Uterus (tissue), 4 donors: ENCODE measurements around the gene RPRD2. TPM values are rescaled to one million over a fixed set of nuclear protein-coding genes. Genes with fewer than 3 reads are reported as not detected.

Source experiments
- DNase-seq, 2 donors: peaks; one replicate each; pipeline ENCODE4 v3.0.0-alpha.2; 2019 to 2020
- H3K27ac ChIP-seq, 2 donors: fragments of 200-600 bp; sonication (generic); 1 replicate in 1 of 2; 2 replicates in 1 of 2; pipeline ENCODE4 v1.5.1; 2016 to 2018
- H3K27me3 ChIP-seq, 2 donors: fragments of 200-600 bp; sonication (generic); one replicate each; pipeline ENCODE4 v1.5.1; 2018 to 2019; ENCODE audit warnings: control low read depth in 1 of 2
- H3K36me3 ChIP-seq, 2 donors: fragments of 200-600 bp; sonication (generic); one replicate each; pipeline ENCODE4 v1.5.1; 2019; ENCODE audit warnings: control low read depth in 1 of 2
- H3K4me1 ChIP-seq, 2 donors: fragments of 200-600 bp; sonication (generic); one replicate each; pipeline ENCODE4 v1.5.1; 2018 to 2019; ENCODE audit warnings: control low read depth in 1 of 2
- H3K4me3 ChIP-seq, 2 donors: fragments of 200-600 bp; sonication (generic); 1 replicate in 1 of 2; 2 replicates in 1 of 2; pipeline ENCODE4 v1.5.1; 2018 to 2019; ENCODE audit warnings: mild to moderate bottlenecking in 1 of 2
- H3K9me3 ChIP-seq, 2 donors: fragments of 200-600 bp; sonication (generic); one replicate each; pipeline ENCODE4 v1.5.1; 2019; ENCODE audit warnings: control low read depth in 1 of 2
- CTCF ChIP-seq, 4 experiments: fragments of 200-600 bp in 2 of 4; fragments of 450-650 bp in 2 of 4; sonication (generic) in 2 of 4; IDR thresholded peaks; one replicate each; pipeline ENCODE4 v1.5.1; 2016 to 2019; ENCODE audit warnings: antibody characterized with exemption in 4 of 4, mild to moderate bottlenecking in 2 of 4, moderate library complexity in 1 of 4
- POLR2A ChIP-seq, 2 donors: fragments of 450-650 bp; IDR thresholded peaks; one replicate each; pipeline ENCODE4 v1.6.1; 2016; ENCODE audit warnings: antibody characterized with exemption in 2 of 2, mild to moderate bottlenecking in 1 of 2, moderate library complexity in 1 of 2
- intact Hi-C: fragments of 100-400 bp; cut with DNase I; formaldehyde crosslinking; loops from one replicate; pipeline ENCODE4 v1.15.1; 2023; ENCODE audit warnings: low total_unique reads
- total RNA-seq, 4 donors: library from RNA; depleted of rRNA in 3 of 4; stranded (reverse); fragments of >200 nt in 3 of 4; gene quantifications; one replicate each; pipeline versions ENCODE4 v1.1.0 to v1.2.4, GENCODE V29; 2014 to 2023
- donor health status: DM: yes; HTN: yes; CAD: no.

Gene RPRD2
- total RNA-seq, 4 donors from 2014 or later = 17.1 to 77.1 (median 37.9) TPM

DNA sequence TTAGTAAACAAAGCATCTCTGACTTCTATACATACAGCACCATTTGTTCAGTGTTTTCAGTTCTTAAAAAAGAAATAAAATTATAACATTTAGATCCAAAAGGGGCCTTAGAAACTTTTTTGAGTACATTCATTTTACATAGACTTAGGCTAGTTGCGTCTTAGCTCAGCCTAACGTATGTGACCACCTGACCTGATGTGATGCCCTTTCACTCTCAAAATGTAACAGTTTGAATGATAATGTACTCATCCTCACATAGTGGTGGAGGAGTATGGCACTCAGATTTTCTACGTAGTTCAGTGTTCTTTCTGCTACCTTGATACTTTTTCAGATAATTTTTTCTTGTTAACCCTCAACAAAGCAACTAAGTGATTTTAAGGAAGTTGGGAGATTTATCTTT is 43.4 kb downstream of the RPRD2 start:
- DNase-seq = no peak
- H3K9me3 ChIP-seq = no peaks in the 10 kb centered on the region
- no peak overlapping the region for H3K27ac ChIP-seq
- TF ChIP-seq CTCF (IDR thresholded peaks at IDR 0.05) (no peak), POLR2A (IDR thresholded peaks at IDR 0.05) (no peak)
- no peaks in the 10 kb centered on the region for H3K36me3 ChIP-seq
- no peak overlapping the region for H3K4me3 ChIP-seq
- intact Hi-C loops = no loop called here
- H3K27me3 ChIP-seq = no peaks in the 10 kb centered on the region
- H3K4me1 ChIP-seq = no peaks in the 10 kb centered on the region

GRCh38 chr1:150408800-150409199 is 44.9 kb downstream of the RPRD2 start:
- Histone ChIP-seq H3K27ac (no peak overlapping the region), H3K9me3 (no peaks in the 10 kb centered on the region), H3K4me1 (no peaks in the 10 kb centered on the region), H3K36me3 (no peaks in the 10 kb centered on the region), H3K4me3 (no peak overlapping the region), H3K27me3 (no peaks in the 10 kb centered on the region)
- TF ChIP-seq POLR2A (IDR thresholded peaks at IDR 0.05) (no peak), CTCF (IDR thresholded peaks at IDR 0.05) (no peak)
- intact Hi-C loops = no loop called here
- DNase-seq = no peak

- no peaks in the 10 kb centered on the region for H3K36me3 ChIP-seq
- no peaks in the 10 kb centered on the region for H3K9me3 ChIP-seq
- no peak overlapping the region for H3K27ac ChIP-seq
- no peaks in the 10 kb centered on the region for H3K4me1 ChIP-seq
- no peak for DNase-seq
- no peak for TF ChIP-seq POLR2A (IDR thresholded peaks at IDR 0.05)
- TF ChIP-seq CTCF (IDR thresholded peaks at IDR 0.05) = no peak
- no peak overlapping the region for H3K4me3 ChIP-seq
- intact Hi-C loops = no loop called here
- H3K27me3 ChIP-seq = no peaks in the 10 kb centered on the region
Observed at GRCh38 chr1:150409504-150410362, 45.8 kb downstream of the RPRD2 start.

DNA sequence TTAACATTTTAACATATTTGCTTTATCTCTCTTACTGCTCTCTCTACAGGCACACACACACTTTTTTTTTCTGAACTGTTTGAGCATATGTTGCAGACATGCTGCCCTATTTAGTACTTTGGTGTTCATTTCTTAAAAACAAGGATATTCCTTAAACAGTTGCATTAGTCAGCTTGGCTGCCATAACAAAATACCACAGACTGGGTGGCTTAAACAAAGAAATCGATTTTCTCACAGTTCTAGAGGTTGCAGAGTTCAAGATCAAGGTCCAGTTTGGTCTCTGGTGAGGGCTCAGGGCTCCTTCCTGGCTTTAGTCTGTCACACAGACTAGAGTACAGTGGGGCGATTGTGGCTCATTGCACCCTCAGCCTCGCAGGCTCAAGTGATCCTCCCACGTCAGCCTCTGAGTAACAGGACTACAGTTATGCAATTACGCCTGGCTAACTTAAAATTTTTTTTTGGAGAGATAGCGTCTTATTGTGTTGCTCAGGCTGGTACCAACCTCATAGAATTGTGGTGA is 46.7 kb downstream of the RPRD2 start:
- no peaks in the 10 kb centered on the region for H3K36me3 ChIP-seq
- no peak overlapping the region for H3K4me3 ChIP-seq
- TF ChIP-seq CTCF (IDR thresholded peaks at IDR 0.05) (no peak), POLR2A (IDR thresholded peaks at IDR 0.05) (no peak)
- DNase-seq = no peak
- H3K27ac ChIP-seq = no peak overlapping the region
- no peaks in the 10 kb centered on the region for H3K27me3 ChIP-seq
- H3K9me3 ChIP-seq = no peaks in the 10 kb centered on the region
- H3K4me1 ChIP-seq = no peaks in the 10 kb centered on the region
- intact Hi-C loops = no loop called here

GRCh38 chr1:150414592-150414991 is 50.6 kb downstream of the RPRD2 start:
- H3K4me1 ChIP-seq = no peaks in the 10 kb centered on the region
- TF ChIP-seq POLR2A (IDR thresholded peaks at IDR 0.05) (no peak), CTCF (IDR thresholded peaks at IDR 0.05) (no peak)
- intact Hi-C loops = no loop called here
- H3K27ac ChIP-seq = no peak overlapping the region
- H3K27me3 ChIP-seq = no peaks in the 10 kb centered on the region
- DNase-seq = no peak
- no peaks in the 10 kb centered on the region for H3K36me3 ChIP-seq
- no peak overlapping the region for H3K4me3 ChIP-seq
- no peaks in the 10 kb centered on the region for H3K9me3 ChIP-seq
